Parathyroid adenoma (tissue), 2 donors: ENCODE data around the gene PTGFRN.
A peak's percentile ranks its signal among the peaks of the same experiment; 100 is the strongest.

Experiments used
- H2AFZ ChIP-seq: fragments of 300-600 bp; sonication (generic); one replicate; pipeline ENCODE4 v1.7.0; 2017; ENCODE audit warnings: antibody characterized with exemption, mild to moderate bottlenecking
- H3K27ac ChIP-seq: fragments of 300-600 bp; sonication (generic); one replicate; pipeline ENCODE4 v1.7.0; 2017
- H3K27me3 ChIP-seq: fragments of 300-600 bp; sonication (generic); one replicate; pipeline ENCODE4 v1.7.0; 2017; ENCODE audit warnings: low read length; ENCODE audit not compliant: control insufficient read depth, insufficient read depth
- H3K36me3 ChIP-seq: fragments of 300-600 bp; sonication (generic); one replicate; pipeline ENCODE4 v1.7.0; 2017; ENCODE audit warnings: low read length; ENCODE audit not compliant: control insufficient read depth, insufficient read depth
- H3K4me1 ChIP-seq: fragments of 300-600 bp; sonication (generic); one replicate; pipeline ENCODE4 v1.7.0; 2017; ENCODE audit warnings: control low read depth
- H3K4me2 ChIP-seq: fragments of 300-600 bp; sonication (generic); one replicate; pipeline ENCODE4 v1.7.0; 2017; ENCODE audit warnings: low read length
- H3K4me3 ChIP-seq: fragments of 300-600 bp; sonication (generic); one replicate; pipeline ENCODE4 v1.7.0; 2017; ENCODE audit warnings: low read depth, low read length
- H3K79me2 ChIP-seq: fragments of 300-600 bp; sonication (generic); one replicate; pipeline ENCODE4 v1.7.0; 2017; ENCODE audit warnings: control low read depth
- H3K9ac ChIP-seq: fragments of 300-600 bp; sonication (generic); one replicate; pipeline ENCODE4 v1.7.0; 2017; ENCODE audit warnings: mild to moderate bottlenecking
- H3K9me3 ChIP-seq: fragments of 300-600 bp; sonication (generic); one replicate; pipeline ENCODE4 v1.7.0; 2017; ENCODE audit warnings: low read length; ENCODE audit not compliant: control insufficient read depth
- TF ChIP-seq, protein P1 (sequence below): fragments of 300-600 bp; sonication (generic); IDR thresholded peaks from one replicate; pipeline ENCODE4 v1.7.0; 2017; ENCODE audit warnings: antibody characterized with exemption, mild to moderate bottlenecking
- donor health status: primary hyperparathyroidism.

Gene PTGFRN

DNA sequence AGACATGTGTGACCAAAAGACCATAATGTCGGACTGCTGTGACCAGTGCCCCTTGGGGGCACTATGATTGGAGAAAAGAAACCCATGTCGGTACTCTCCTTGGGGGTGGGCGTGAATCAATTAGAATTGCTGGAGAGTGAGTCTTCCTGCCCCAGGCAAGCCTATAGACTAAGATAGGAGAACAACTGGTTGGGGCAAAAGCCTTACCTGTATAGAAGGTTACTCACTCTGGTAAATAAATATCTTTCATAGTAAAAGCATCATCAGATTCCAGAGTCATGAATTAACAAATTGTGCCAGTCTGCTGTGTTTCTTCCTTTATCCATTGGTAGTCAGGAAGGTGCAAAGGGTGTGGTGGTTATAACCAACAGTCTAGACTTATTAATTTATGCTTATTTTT lies 2.9 kb upstream of the PTGFRN start:
- Histone ChIP-seq H3K9me3 (no peaks in the 10 kb centered on the region), H3K4me1 (peaks cover 3% of the 10 kb centered on the region), H2AFZ (no peak overlapping the region), H3K27me3 (no peaks in the 10 kb centered on the region), H3K36me3 (no peaks in the 10 kb centered on the region), H3K27ac (no peak overlapping the region), H3K79me2 (no peaks in the 10 kb centered on the region), H3K9ac (no peak overlapping the region), H3K4me2 (no peak overlapping the region), H3K4me3 (no peak overlapping the region)
- TF ChIP-seq, protein P1, sequence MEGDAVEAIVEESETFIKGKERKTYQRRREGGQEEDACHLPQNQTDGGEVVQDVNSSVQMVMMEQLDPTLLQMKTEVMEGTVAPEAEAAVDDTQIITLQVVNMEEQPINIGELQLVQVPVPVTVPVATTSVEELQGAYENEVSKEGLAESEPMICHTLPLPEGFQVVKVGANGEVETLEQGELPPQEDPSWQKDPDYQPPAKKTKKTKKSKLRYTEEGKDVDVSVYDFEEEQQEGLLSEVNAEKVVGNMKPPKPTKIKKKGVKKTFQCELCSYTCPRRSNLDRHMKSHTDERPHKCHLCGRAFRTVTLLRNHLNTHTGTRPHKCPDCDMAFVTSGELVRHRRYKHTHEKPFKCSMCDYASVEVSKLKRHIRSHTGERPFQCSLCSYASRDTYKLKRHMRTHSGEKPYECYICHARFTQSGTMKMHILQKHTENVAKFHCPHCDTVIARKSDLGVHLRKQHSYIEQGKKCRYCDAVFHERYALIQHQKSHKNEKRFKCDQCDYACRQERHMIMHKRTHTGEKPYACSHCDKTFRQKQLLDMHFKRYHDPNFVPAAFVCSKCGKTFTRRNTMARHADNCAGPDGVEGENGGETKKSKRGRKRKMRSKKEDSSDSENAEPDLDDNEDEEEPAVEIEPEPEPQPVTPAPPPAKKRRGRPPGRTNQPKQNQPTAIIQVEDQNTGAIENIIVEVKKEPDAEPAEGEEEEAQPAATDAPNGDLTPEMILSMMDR, result no peak

DNA sequence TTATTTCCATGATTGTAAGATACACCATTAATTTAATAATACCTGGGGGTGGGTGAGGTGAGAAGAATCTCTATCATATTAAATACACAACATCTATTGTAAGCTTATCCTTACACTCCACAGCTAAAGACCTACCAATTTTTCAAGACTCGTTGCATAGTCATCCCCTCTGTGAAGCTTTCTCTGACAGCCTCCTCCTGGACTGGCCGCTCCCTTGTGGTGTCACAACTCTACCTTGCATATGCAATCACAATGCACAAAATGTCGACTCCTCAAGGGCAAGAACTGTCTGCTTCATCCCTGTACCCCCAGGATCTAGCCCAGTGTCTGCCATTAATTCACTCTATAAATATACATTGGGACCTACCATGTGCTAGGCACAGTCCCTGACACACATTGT lies 2.4 kb upstream of the PTGFRN start:
- Histone ChIP-seq H3K27ac (no peak overlapping the region), H3K4me1 (peaks cover 3% of the 10 kb centered on the region), H3K27me3 (no peaks in the 10 kb centered on the region), H3K9ac (no peak overlapping the region), H3K36me3 (no peaks in the 10 kb centered on the region), H3K4me3 (no peak overlapping the region), H3K4me2 (no peak overlapping the region), H3K9me3 (no peaks in the 10 kb centered on the region), H2AFZ (no peak overlapping the region), H3K79me2 (no peaks in the 10 kb centered on the region)
- TF ChIP-seq, protein P1, result no peak

- Histone ChIP-seq H3K4me1 (peaks cover 3% of the 10 kb centered on the region), H3K4me3 (no peak overlapping the region), H3K9me3 (no peaks in the 10 kb centered on the region), H3K9ac (no peak overlapping the region), H2AFZ (no peak overlapping the region), H3K36me3 (no peaks in the 10 kb centered on the region), H3K79me2 (no peaks in the 10 kb centered on the region), H3K4me2 (no peak overlapping the region), H3K27ac (no peak overlapping the region), H3K27me3 (no peaks in the 10 kb centered on the region)
- TF ChIP-seq, protein P1, result no peak
Observed at GRCh38 chr1:116908266-116908665, 1.4 kb upstream of the PTGFRN start.

DNA sequence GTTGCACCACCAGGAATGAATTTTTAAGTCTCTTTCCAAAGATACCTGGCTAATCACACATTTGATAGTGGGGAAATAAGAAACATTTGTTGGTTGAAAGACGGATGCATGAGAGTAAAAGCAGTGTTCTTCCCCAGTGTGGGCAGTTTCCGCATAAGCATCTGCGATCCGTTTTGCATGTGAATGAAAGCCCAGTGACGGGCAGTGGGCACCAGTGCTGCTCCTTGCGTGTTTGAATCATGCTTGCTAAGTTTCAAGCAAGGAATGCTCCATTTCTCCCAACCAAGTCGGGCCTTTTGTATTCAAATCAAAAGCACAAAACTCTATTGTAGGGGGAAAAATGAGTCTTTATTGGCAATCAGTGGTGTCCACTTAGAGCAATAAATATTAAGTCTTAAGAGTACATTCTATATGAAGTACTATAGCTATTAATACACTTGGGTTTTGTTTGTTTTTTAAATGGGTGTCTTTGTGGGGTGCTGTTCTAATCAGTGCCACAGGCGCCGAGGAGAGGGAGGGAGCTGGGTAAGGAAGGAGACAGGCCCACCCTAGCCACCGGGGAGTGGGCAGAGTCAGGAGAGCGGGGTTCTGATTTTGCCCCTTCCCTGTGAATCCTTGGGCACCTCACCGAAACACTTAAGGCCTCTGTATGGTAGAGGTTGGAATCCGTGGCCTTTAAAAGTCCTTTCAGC lies 750 bp upstream of the PTGFRN start:
- Histone ChIP-seq H3K4me2 (peak overlapping the region; percentile 68), H3K27ac (no peak overlapping the region), H3K4me3 (peak overlapping the region; percentile 63), H3K79me2 (no peaks in the 10 kb centered on the region), H3K27me3 (no peaks in the 10 kb centered on the region), H3K9me3 (no peaks in the 10 kb centered on the region), H3K9ac (no peak overlapping the region), H2AFZ (peak overlapping the region; percentile 83), H3K4me1 (peaks cover 3% of the 10 kb centered on the region), H3K36me3 (no peaks in the 10 kb centered on the region)
- TF ChIP-seq, protein P1, result no peak
